AG04450 (cell line): ENCODE results near the gene SLC24A3. TPM values are rescaled to one million over a fixed set of nuclear protein-coding genes. Genes with fewer than 3 reads are reported as not detected.

ENCODE experiments used
- CTCF ChIA-PET: fragments of 300-600, 350-600 bp; formaldehyde crosslinking; extraction: SDS; loops from one replicate; lab custom pipeline; 2022; ENCODE audit warnings: antibody characterized with exemption, inconsistent platforms; lab: Charles Lee
- POLR2A ChIA-PET: fragments of 350-600 bp; formaldehyde crosslinking; extraction: SDS; loops from one replicate; lab custom pipeline; 2021; ENCODE audit warnings: antibody characterized with exemption, inconsistent platforms; lab: Yijun Ruan, JAX
- DNase-seq: peaks from one replicate; pipeline ENCODE4 v3.0.0-alpha.2; 2011; ENCODE audit warnings: low read depth, low spot score
- H3K27ac ChIP-seq: one replicate; pipeline ENCODE4 v1.5.1; 2012; ENCODE audit warnings: low read depth, low read length, control low read depth
- H3K27me3 ChIP-seq: one replicate; pipeline ENCODE4 v1.6.0; 2012; ENCODE audit warnings: low read length; ENCODE audit not compliant: control insufficient read depth, insufficient read depth
- H3K4me3 ChIP-seq: 2 replicates; pipeline ENCODE4 v1.5.1; 2011; ENCODE audit warnings: mild to moderate bottlenecking, low read depth, low read length, control low read depth
- H3K9me3 ChIP-seq: 2 replicates; pipeline ENCODE4 v1.5.1; 2012; ENCODE audit warnings: low read length; ENCODE audit not compliant: control insufficient read depth, insufficient read depth
- CTCF ChIP-seq: IDR thresholded peaks from 2 replicates; pipeline ENCODE4 v1.5.1; 2011; ENCODE audit warnings: low read depth, low read length, control low read depth, inconsistent platforms
- polyA plus RNA-seq: library from polyadenylated mRNA; depleted of rRNA; stranded (reverse); fragments of >200 nt; gene quantifications from 2 replicates; pipeline ENCODE4 v1.2.3, GENCODE V29; 2011

Gene SLC24A3
- polyA plus RNA-seq, 1 experiment = not detected

- H3K4me3 ChIP-seq = no peak overlapping the region
- H3K27me3 ChIP-seq = no peaks in the 10 kb centered on the region
- DNase-seq = no peak
- ChIA-PET POLR2A (no interaction called here), CTCF (no interaction called here)
- H3K27ac ChIP-seq = no peak overlapping the region
- H3K9me3 ChIP-seq = no peaks in the 10 kb centered on the region
- no peak for TF ChIP-seq CTCF
These were observed 377.9 kb downstream of the SLC24A3 start for GRCh38 chr20:19590382-19590781.

- POLR2A ChIA-PET = no interaction called here
- Histone ChIP-seq H3K27ac (no peak overlapping the region), H3K4me3 (no peak overlapping the region), H3K9me3 (no peaks in the 10 kb centered on the region), H3K27me3 (no peaks in the 10 kb centered on the region)
- no peak for DNase-seq
- CTCF ChIA-PET = no interaction called here
- no peak for TF ChIP-seq CTCF
These were observed 381.3 kb downstream of the SLC24A3 start for GRCh38 chr20:19593762-19594161.

GRCh38 chr20:19594896-19595295, 382.5 kb downstream of the SLC24A3 start:
- Histone ChIP-seq H3K9me3 (no peaks in the 10 kb centered on the region), H3K27ac (no peak overlapping the region), H3K4me3 (no peak overlapping the region), H3K27me3 (no peaks in the 10 kb centered on the region)
- TF ChIP-seq CTCF = no peak
- CTCF ChIA-PET = no interaction called here
- no peak for DNase-seq
- POLR2A ChIA-PET = no interaction called here

- POLR2A ChIA-PET = no interaction called here
- H3K4me3 ChIP-seq = no peak overlapping the region
- no peaks in the 10 kb centered on the region for H3K27me3 ChIP-seq
- no peaks in the 10 kb centered on the region for H3K9me3 ChIP-seq
- TF ChIP-seq CTCF = no peak
- CTCF ChIA-PET = no interaction called here
- no peak for DNase-seq
- H3K27ac ChIP-seq = no peak overlapping the region
These were observed 385.8 kb downstream of the SLC24A3 start for GRCh38 chr20:19598117-19598850.

- H3K9me3 ChIP-seq = no peaks in the 10 kb centered on the region
- TF ChIP-seq CTCF = no peak
- H3K4me3 ChIP-seq = no peak overlapping the region
- DNase-seq = no peak
- no peak overlapping the region for H3K27ac ChIP-seq
- CTCF ChIA-PET = no interaction called here
- POLR2A ChIA-PET = no interaction called here
- no peaks in the 10 kb centered on the region for H3K27me3 ChIP-seq
These were observed 386.8 kb downstream of the SLC24A3 start for GRCh38 chr20:19599200-19599599.
